HT-29 (cell line): ENCODE data around the gene BARHL2. TPM values are rescaled to one million over a fixed set of nuclear protein-coding genes. Genes with fewer than 3 reads are reported as not detected.

ENCODE experiments used
- DNase-seq: peaks from one replicate; pipeline ENCODE4 v3.0.0-alpha.2; 2015; ENCODE audit warnings: low spot score
- total RNA-seq: library from RNA; depleted of rRNA; stranded (reverse); fragments of >200 nt; shearing (Covaris generic); gene quantifications from 2 replicates; pipeline ENCODE4 v1.2.3, GENCODE V29; 2014

The BARHL2 gene
- total RNA-seq, 1 experiment from 2014 or later: not detected

DNA sequence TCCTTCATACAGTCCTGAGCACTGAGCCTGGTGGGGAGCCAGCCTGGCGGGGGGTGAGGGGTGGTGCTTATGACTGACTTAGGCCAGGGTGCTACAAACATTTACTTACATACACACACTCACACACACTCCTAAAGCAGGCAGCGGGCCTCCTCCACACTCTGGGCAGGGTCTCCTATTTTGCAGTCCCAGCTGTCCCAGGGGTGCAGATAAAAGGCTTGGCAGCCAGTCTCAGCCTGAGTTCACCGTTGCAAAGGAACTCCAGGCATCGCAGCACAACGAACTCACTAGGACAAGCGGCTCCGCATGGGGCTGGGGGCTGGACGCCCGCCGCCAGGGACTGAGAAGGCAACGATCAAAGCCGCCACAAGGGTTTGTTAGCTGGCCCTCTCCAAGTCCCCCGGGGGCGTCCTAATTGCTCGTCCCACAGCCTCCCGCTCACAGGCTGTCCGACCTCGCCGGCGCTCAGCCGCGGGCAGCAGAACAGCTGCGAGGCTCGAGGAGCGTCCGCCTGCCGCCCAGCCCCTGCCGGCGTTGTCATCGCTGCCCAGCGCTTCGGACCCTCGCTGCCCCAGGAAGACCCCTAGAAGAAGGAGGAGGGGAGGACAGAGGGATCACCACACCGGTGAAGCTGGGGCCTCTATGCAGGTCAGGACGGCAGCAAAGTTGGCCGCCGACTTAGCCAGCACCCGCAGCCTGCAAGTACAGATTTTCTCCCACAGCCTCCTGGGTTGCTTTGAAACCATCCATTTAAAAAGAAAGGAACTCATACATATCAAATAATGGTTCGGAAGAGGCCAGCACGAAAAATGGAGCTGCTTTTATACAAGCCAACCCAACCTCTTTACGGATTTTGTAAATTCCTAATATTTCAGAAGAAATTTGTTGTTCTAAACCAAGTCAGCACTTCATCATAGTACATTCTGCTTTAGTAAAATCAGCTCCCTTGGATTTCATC, 6.2 kb downstream of the BARHL2 start:
- DNase-seq: no peak

DNA sequence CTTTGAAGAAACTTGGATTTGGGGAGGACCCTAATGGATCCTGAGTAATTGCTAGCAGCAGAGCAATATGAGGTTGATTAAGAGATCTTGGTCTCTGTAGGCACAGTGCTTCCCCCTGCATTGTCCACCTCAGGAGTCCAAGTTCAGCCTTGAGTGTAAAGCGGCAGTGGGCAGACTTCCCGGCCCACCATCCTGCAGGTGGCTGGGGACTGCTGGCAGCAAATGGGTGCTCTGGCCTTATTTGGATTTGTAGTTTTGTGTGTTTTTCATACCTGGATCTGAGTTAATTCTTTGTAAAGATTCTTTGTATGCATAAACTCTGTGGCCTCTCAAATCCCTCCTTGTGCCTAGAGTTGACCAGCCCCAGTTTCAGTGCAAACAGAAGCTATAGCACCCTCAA, 7.6 kb downstream of the BARHL2 start:
- no peak for DNase-seq

DNA sequence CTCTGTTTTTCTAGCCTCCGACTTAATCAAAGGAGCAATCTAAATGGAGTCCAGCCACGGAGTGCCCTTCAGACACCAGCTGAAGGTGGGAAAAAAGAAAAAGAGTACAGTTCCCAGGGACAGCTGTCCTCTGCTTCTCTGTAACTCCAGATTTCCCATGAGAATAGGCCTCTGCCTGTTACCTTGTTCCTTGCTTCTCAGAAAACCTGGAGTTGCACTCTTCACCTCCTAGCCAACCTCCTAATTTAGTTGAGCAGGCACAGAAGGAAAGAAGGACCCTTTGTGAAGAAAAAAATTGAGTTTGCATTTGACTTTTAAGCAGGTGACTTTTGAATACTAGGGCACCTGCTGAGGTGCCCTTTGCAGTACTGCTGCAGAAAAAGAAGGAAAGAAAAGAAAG, 8.3 kb downstream of the BARHL2 start:
- DNase-seq: no peak

DNA sequence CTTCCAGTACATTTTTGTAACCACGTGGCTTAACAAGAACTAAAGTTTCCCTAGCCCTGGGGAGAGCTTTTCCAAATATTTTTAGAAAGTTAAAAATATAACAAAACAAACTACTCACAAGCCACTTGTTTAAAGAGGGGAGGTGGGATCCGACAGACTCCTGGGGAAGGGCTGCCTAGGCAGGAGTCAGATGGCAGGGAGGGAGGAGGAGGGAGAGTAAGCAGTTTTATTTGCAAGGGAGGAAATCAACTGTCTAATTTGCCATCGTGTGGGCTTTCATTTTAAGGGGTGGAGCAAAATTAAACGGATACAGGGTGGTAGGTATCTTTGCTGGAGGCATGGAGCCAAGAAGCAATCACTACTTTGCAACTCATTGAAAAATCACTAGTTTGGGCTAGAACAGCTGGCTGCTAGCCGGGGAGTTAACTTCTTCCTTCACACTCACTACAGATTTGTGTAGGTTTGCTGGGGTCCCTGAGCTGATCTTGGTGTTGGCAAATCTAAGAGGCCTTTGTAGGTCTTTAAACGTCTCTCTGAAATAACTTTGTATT, 8.8 kb downstream of the BARHL2 start:
- no peak for DNase-seq

DNA sequence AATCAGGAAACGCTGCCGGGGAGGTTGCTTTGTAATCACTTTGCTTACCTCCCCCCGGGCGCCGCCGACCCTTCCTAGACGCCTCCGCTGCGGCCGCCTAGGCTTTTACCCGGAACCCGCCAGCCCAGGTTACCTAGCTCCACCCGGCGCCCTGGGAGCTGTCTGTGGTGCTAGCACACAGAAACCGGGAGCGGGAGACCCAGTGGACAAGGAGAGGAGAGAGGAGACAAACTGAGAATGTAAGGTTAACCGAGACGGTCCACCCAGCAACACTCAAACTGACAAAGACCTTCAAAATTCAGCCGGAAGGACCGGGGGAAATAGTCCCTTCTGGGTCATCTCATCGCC, 9.8 kb downstream of the BARHL2 start:
- no peak for DNase-seq

DNA sequence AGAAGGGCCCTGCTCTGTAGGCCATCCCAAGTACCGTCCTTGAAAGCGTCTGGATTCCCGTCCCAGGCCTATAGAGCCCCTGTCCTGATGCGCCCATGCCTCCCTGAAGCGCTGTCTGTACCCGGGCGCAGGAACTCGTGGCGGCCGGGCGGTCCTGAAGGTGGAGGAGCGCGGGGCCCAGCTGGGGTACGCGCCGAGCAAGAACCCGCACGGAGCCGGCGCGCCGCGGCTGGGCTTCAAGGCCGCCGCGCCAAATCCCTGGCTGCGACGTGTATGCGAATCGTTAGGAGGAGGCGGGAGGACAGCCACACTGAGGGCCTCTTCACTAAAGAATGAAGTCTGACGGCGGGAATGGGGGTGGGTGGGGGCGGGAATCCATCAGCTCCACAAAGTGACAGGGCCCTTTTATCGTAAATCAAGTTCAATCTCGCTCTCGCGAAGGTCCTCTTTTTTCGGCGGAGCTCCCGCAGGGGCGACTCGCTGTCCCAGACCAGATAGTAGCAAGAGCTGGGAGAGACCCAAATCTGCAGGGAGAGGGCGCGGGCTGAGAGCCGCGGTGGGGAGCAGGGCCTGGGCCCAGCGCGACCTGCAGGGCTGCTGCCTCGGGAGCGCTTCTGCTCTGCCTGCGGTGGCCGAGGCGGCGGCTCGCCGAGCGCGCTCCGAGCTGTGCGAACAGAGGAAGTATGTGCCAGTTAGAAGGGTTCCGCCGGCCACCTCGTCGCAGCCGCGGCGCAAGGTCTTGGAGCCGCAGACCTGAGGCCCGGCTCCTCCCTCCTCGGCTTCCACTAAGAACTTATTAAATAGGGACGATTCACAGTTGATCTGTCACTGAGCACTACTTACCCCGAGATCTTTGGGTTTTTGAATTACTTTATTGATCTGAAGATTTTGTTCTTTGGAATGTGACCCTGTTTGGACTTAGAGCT, 10.4 kb downstream of the BARHL2 start:
- DNase-seq: no peak

DNA sequence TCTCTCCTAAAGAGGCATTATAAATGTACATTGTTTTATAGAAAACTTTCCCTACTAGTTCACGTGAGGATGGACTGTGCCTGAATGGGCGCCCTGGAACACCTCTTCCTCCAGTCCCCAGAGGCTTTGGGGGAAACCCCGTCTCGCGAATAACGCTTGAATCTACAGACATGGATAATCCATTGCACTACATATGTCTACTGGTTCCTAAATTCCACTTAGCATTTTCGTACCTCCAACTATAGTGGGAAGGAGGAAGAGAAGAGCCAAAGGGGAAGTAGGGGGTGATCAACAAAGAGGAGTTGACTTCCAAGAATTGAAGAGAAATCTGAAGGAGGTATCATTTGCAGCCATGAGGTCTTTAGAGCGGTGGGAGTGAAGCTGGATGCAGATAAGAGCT, 11.1 kb downstream of the BARHL2 start:
- DNase-seq: no peak

DNA sequence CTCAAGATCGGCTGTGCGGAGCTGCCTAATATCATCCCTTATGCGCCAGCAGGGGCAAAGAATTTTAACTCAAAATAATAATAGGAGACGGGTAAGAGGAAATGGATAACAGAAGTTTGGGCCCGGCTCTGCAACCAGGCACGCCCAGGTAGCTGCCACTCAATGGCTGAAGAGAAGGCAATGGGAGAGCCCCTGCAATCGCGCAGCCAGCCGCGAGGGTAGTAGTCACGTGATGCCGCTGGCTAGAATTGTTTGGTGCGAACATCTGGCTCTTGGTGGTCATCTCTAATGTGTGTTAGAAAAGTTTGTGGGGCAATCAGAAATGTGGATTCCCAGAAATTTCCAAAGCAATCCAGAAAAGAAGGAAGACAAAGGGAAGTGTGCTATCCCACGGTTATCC, 12.3 kb downstream of the BARHL2 start:
- DNase-seq: no peak

DNA sequence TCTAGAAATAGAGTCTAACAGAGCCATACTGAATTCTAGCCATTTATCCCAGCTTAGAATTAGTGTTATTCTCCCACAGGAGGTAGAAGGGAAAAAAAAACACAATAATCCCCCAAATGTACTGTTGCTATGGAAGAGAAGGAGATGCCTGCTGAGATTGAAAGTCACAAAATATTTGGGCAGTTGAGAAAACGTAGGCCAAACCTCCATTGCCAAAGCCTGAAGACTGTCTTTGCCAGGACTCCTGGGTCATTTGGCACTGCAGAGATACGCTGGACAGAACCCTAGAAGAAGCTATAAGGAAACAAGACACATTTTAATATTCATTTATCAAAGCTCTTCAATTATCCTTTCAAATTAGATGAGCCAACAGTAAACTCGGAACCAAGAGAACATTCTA, 22.3 kb downstream of the BARHL2 start:
- DNase-seq: no peak

GRCh38 chr1:90687747-90688146, 29.4 kb downstream of the BARHL2 start:
- DNase-seq: no peak

GRCh38 chr1:90675161-90675847, 41.8 kb downstream of the BARHL2 start:
- no peak for DNase-seq

GRCh38 chr1:90671741-90672140, 45.4 kb downstream of the BARHL2 start:
- no peak for DNase-seq

DNA sequence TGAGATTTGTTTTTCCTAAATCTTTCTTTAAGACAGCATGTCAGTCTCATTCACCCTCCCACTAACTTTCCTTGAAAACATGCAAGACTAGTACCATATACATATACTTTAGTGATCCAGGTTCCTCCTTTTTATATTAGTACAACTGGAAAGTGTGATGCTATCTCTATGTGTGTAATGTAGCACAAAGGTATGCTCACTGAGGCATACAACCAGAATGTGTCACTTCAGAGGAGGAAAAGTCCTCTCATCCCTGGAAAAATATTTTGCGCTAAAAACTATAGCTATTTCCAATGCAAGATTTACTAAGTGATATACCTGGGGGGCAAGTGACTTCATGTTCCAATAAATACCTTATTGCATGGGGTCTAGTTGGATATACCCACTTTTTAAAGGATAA, 45.9 kb downstream of the BARHL2 start:
- DNase-seq: no peak
